Activated CD4-positive, alpha-beta T cell treated with anti-CD3 and anti-CD28 coated beads, Interleukin-10, Interleukin-2, amounts not matched to agents 100 ng/mL and 50 ng/mL, durations not matched to agents 16 hours and 8 hours (primary cell): ENCODE measurements around the gene MCIDAS.

Experiments used
- DNase-seq: peaks from one replicate; pipeline ENCODE4 v3.0.0-alpha.2; 2020

MCIDAS gene

DNA sequence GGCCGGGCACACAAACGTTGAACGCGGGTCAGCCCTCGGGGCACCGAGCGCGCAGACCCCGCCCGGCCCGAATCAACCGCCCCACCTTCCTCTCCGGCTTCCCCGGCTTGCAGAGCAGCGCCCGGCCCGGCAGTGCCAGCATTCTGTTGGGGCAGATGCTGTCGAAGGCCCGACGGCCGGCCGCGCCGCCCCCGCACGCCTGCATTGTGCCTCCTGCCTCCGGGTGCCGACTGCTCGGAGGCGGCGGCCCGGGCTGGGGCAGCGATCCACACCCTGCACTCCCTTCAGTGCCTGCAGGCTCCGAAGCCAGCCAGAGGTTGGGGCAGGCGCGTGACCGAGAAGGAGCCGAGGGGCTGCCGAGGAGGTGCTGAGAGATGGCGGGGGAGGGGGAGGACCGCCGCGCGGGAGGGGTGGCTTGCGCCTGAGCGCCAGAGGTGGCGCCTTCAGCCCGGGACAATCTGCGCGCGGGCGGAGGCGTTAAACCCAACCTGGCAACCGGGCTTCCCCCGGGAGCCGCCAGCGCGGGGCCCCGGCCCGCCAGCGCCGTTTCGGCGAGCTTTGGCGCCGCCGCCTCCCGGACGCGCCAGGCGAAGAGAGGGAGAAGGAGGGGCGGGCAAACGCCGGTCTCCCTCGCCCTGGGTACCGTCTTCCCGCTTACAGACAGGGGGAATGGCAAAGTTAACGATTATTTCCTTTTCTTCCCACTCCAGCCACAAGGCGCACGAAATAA is at the start of gene MCIDAS:
Gene MCIDAS (minus strand): TSS at position 382 of the 730 bp plus-strand sequence. CDS start 177 bp downstream, at position 205.
- peak; percentile 71 for DNase-seq

- no peak for DNase-seq
Measured at GRCh38 chr5:55276771-55277170, 49.7 kb upstream of the MCIDAS start.

GRCh38 chr5:55258339-55258738 is 31.2 kb upstream of the MCIDAS start:
- no peak for DNase-seq

DNA sequence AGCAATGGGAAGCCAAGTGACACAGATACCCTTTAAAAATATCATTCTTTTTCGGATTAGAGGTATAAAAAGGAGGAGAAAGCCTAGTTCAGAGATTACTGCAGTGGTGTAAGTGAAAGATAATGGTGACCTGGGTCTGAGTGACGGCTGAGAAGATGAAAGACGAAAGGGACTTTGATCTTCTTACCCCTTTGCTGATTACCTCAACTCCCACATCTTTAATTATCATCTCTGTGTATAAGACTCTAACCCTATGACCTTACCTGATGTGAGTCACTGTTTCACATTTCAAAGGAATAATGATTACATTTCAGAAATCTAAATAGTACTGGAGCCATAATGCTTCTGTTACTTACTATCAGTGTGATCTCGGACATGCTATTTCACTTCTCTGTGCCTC is 27.7 kb upstream of the MCIDAS start:
- no peak for DNase-seq

GRCh38 chr5:55250064-55250463 is 22.9 kb upstream of the MCIDAS start:
- no peak for DNase-seq

- DNase-seq = no peak
Measured at GRCh38 chr5:55241746-55242145, 14.6 kb upstream of the MCIDAS start.

DNA sequence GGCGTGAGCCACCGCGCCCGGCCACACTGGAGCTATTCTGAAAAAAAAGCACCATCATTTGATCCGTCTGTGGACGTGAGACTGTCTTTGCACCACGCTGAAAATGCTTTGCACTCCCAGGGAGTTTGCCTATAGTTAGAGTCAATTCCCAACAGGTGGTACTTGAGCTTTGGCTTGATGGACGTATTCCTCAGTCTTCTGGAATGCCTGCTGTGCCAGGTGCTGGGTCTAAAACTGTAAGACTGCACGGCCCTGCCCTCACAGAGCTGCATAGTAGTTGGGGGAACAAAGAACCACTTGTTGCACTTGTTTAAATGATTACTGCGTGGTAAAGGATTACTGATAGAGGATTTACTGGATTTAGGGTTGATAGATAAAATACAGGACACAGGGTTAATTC is 9.7 kb upstream of the MCIDAS start:
- DNase-seq = no peak

GRCh38 chr5:55234121-55234700 is 7.1 kb upstream of the MCIDAS start:
- no peak for DNase-seq

DNA sequence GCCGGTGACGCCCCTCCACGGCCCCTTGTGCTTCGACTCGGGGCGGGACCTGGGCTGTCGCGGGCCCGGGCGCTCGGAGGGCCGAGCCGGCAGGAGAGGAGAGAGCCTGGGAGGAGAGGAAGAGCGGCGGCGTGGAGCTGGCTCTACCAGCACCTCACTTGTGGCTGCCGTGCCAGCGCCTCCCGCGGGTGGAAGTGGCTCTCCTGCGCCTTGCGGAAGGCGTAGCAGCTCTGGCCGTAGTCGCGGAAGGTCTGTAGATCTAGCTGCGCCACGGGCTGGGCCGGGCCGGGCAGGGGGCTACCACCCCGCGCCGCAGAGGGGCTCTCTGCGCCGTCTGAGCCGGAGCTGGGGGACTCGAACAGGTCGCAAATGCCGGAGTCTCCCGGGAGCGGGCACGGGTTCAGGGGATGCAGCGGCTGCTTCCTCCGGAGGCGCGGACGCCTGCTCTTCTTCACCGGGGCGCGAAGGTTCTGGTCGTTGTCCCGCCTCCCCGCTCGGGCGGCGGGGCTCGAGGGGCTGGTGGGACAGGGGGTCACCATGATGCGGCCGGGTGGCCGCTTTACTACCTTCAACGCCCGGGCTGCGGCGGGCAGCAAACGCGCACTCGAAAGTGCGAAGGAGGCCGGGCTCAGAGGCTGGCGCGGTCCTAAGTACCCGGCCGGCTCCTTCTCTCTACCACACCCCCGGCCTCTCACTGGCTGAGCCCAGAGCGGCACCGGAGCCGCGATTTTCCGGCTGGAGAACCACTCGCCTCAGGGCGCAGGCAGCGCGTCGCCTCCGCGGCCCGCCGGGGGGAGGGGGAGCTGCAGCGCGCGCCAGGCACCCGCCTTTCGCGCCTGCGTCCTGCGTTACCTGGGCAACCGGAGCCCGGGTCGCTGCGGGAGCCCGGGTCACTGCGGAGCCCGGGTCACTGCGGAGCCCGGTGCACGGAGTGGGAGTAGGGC is 6.1 kb upstream of the MCIDAS start, which contains the start of gene CCNO:
Gene CCNO (minus strand): TSS at position 624 of the 944 bp plus-strand sequence. CDS start 85 bp downstream, at position 539.
- peak; percentile 79 for DNase-seq

GRCh38 chr5:55232271-55232984 is 5.3 kb upstream of the MCIDAS start:
- DNase-seq = no peak

GRCh38 chr5:55231919-55232270 is 4.8 kb upstream of the MCIDAS start:
- DNase-seq = no peak

GRCh38 chr5:55231029-55231918 is 4.2 kb upstream of the MCIDAS start:
- no peak for DNase-seq

GRCh38 chr5:55230086-55230629 is 3.0 kb upstream of the MCIDAS start:
- DNase-seq = peak; percentile 46

DNA sequence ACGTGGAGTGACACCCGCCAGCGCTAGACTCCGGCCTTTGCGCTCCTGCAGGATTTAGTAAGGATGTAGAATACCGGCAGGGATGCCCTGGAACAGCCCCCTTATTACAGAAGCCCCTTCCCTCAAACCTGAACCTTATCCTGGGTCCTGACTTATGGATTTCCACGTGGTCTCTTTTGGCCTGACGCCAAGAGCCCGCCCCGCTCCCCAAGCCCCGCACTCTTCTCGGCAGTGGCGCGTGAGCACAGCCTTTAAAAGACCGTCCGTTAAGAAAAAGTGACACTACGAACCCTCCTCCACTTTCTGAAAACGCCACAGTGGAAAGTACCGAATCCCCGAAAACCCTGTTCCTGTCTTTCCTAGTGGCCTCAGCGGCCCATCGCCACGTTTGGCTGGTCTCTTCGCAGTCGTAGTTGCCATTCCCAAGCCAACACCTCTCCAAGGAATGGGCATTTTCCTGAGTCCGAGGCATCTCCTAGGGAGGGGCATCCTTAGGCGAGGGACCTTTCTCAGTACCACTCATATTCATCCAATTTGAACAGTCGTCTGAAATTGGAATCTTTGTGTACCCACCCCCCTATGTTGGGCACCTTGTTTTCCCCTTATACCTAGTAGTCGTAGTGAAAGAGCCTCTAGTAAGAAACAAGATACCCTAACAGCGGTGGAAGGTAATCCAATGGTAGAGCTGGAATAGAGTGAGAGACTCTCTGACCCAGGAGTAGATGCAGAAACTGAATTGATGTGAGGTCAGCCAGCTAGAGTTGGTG is 732 bp upstream of the MCIDAS start:
- no peak for DNase-seq

DNA sequence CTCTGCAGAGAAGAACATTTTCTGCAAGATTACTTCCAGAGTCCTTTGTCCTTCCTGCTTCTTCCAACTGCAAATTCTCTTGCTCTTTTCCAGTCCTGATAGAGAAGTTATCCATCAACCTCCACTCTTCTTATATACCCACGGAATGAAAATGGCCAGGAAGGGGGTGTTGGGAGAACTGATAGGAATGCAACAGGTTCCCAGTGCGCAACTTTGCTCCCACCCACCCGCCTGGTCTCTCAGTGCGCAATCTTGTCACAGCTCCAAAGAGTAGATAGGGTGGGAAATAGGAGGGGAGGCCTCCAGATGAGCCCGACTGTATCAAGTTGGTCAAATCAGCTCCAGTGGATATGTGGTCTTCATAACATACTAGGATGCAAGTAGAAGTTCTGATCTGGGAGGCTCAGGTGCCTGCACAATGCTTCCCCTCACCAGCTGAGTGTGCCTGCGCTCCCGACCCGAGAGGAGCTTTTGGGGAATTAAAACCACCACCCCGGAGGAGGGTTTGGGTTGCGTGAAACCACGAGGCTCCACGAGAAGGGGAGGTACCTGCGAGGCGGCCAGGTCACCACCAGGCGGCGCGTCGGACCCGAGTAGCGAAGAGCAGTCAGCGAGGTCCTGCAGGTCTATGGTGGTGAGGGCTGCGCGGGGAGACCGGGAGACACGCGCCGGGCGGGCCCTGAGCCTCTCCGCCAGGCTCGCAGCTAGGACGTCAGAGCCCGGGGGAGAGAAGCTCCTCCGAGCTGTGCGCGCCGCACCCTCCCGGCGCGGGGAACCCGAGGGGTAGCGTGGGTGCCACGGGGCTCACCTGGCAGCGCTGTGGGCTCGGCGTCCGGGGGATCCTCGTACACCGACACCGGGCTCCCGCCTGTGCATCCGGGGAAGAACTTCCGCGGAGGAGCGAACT is 835 bp downstream of the MCIDAS start:
- peak; percentile 83 for DNase-seq

DNA sequence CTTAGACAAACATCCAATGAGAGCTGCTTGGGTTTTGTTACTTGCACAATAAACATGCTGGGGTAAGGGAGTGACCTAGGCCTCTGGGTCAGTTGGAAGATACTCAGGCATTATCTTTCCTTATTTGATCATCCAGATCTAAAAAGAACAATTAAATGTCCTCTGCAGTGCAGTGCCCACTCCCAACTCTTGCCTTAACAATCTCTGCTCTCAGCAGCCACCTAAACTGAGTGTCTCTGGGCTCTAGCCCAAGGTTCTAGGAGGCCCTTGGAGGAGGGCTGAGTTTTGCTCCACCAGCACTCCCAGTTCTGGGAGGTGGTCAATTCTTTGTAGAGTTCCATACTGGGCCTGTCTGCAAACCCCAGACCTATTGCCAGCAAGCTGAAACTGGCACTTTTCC is 1.8 kb downstream of the MCIDAS start:
- DNase-seq = no peak

GRCh38 chr5:55223812-55224240 is 3.3 kb downstream of the MCIDAS start:
- no peak for DNase-seq

- no peak for DNase-seq
Measured at GRCh38 chr5:55222985-55223811, 3.9 kb downstream of the MCIDAS start.
